GM12878 (cell line): ENCODE results near the gene EEPD1. TPM values are rescaled to one million over a fixed set of nuclear protein-coding genes. Genes with fewer than 3 reads are reported as not detected.

Experiments
- ATAC-seq: fragments of 200-7000 bp; cut with Tn5 transposase; 3 replicates; pipeline ENCODE4 v1.9.1; 2020; ENCODE audit warnings: mild to moderate bottlenecking, moderate library complexity
- BruUV-seq: library from RNA; stranded (reverse); fragments of 400-500 nt; replicated peaks from 2 replicates; lab custom pipeline; 2021; lab: Mats Ljungman, UMichigan
- CTCF ChIA-PET: fragments of 300-600 bp; sonication (Branson Sonifier 250); formaldehyde crosslinking; extraction: SDS; loops from one replicate; lab custom pipeline; 2021; ENCODE audit warnings: inconsistent platforms; lab: Yijun Ruan, JAX
- POLR2A ChIA-PET: fragments of 350-600 bp; formaldehyde crosslinking; extraction: SDS; loops from one replicate; lab custom pipeline; 2021; ENCODE audit warnings: inconsistent platforms; lab: Charles Lee
- RAD21 ChIA-PET: fragments of 300-600 bp; sonication (Branson Sonifier 250); formaldehyde crosslinking; loops from one replicate; lab custom pipeline; 2023; ENCODE audit warnings: antibody characterized with exemption; ENCODE audit not compliant: unreplicated experiment; lab: Charles Lee
- SMC1A ChIA-PET: fragments of 300-600 bp; sonication (Branson Sonifier 250); formaldehyde crosslinking; loops from one replicate; lab custom pipeline; 2023; ENCODE audit not compliant: unreplicated experiment, uncharacterized antibody; lab: Charles Lee
- DNase-seq: peaks from one replicate; pipeline ENCODE4 v3.0.0-alpha.2; 2011; ENCODE audit warnings: low read depth, low spot score
- FAIRE-seq: peaks from 3 replicates; lab custom pipeline; 2011; peaks lifted over from hg19 to GRCh38; lab: Jason Lieb, UNC
- H2AFZ ChIP-seq: 2 replicates; pipeline ENCODE4 v1.6.0; 2011; ENCODE audit warnings: low read depth, low read length, control low read depth; ENCODE audit not compliant: control insufficient read depth
- H3K27ac ChIP-seq: 2 replicates; pipeline ENCODE4 v1.5.1; 2011; ENCODE audit warnings: control low read depth; ENCODE audit not compliant: control insufficient read depth, insufficient read depth
- H3K27me3 ChIP-seq, 2 experiments: replicated peaks in 1 of 2; 2 replicates each; pipeline versions ENCODE4 v1.6.0 to v1.6.1; 2011; ENCODE audit warnings: low read length in 1 of 2; ENCODE audit not compliant: control insufficient read depth in 2 of 2, insufficient read depth in 2 of 2
- H3K36me3 ChIP-seq, 2 experiments: 2 replicates each; pipeline ENCODE4 v1.5.1; 2011; ENCODE audit warnings: low read length in 1 of 2; ENCODE audit not compliant: control insufficient read depth in 2 of 2, insufficient read depth in 2 of 2
- H3K4me1 ChIP-seq: 2 replicates; pipeline ENCODE4 v1.6.1; 2011; ENCODE audit warnings: mild to moderate bottlenecking, low read length, moderate library complexity, mixed read lengths; ENCODE audit not compliant: control insufficient read depth, insufficient read depth
- H3K4me2 ChIP-seq: 2 replicates; pipeline ENCODE4 v1.6.0; 2011; ENCODE audit warnings: control low read depth; ENCODE audit not compliant: control insufficient read depth, insufficient read depth
- H3K4me3 ChIP-seq: fragments of 200-600 bp; sonication (generic); 2 replicates; pipeline ENCODE4 v1.5.1; 2016
- H3K79me2 ChIP-seq: 2 replicates; pipeline ENCODE4 v1.6.0; 2011; ENCODE audit warnings: low read length; ENCODE audit not compliant: control insufficient read depth, insufficient read depth
- H3K9ac ChIP-seq: 2 replicates; pipeline ENCODE4 v1.8.0; 2011; ENCODE audit warnings: low read length, control low read depth, mixed read lengths; ENCODE audit not compliant: control insufficient read depth, insufficient read depth
- H3K9me3 ChIP-seq: replicated peaks from 3 replicates; pipeline ENCODE4 v1.5.1; 2011; ENCODE audit warnings: mild to moderate bottlenecking, low read length; ENCODE audit not compliant: control insufficient read depth, insufficient read depth
- H4K20me1 ChIP-seq: 2 replicates; pipeline ENCODE4 v1.6.0; 2011; ENCODE audit not compliant: control insufficient read depth, insufficient read depth
- ASH2L ChIP-seq: fragments of 300-600, 200-600 bp; sonication (generic); IDR thresholded peaks from 2 replicates; pipeline ENCODE4 v1.6.1; 2017; ENCODE audit warnings: low read depth, mild to moderate bottlenecking, borderline replicate concordance
- BCLAF1 ChIP-seq: fragments of 450-650 bp; IDR thresholded peaks from 2 replicates; pipeline ENCODE4 v1.6.1; 2017; ENCODE audit warnings: antibody characterized with exemption, mild to moderate bottlenecking, moderate library complexity
- BHLHE40 ChIP-seq, 2 experiments: fragments of 450-650 bp in 1 of 2; IDR thresholded peaks; 2 replicates each; pipeline ENCODE4 v1.6.1; 2011 to 2017; ENCODE audit warnings: low read depth in 2 of 2, borderline replicate concordance in 1 of 2, improper control_type of control experiment in 1 of 2, low read length in 1 of 2, mild to moderate bottlenecking in 1 of 2
- CBX3 ChIP-seq: fragments of 200-600 bp; sonication (generic); IDR thresholded peaks from 2 replicates; pipeline ENCODE4 v1.6.1; 2016; ENCODE audit warnings: low read depth, borderline replicate concordance
- CHD2 ChIP-seq: IDR thresholded peaks from 2 replicates; pipeline ENCODE4 v1.6.1; 2011; ENCODE audit warnings: low read depth, low read length, improper control_type of control experiment, borderline replicate concordance
- ESRRA ChIP-seq: IDR thresholded peaks from 2 replicates; pipeline ENCODE4 v1.6.1; 2012; ENCODE audit warnings: mild to moderate bottlenecking, low read length, improper control_type of control experiment
- HDAC6 ChIP-seq: fragments of 200-600 bp; sonication (generic); IDR thresholded peaks from one replicate; pipeline ENCODE4 v1.8.0; 2017; ENCODE audit warnings: antibody characterized with exemption; ENCODE audit not compliant: unreplicated experiment
- IKZF2 ChIP-seq, 2 experiments: fragments of 450-650 bp; IDR thresholded peaks; 2 replicates each; pipeline ENCODE4 v1.6.1; 2017; ENCODE audit warnings: mild to moderate bottlenecking in 2 of 2, moderate library complexity in 2 of 2
- IRF5 ChIP-seq: fragments of 450-650 bp; IDR thresholded peaks from 2 replicates; pipeline ENCODE4 v1.6.1; 2017; ENCODE audit warnings: borderline replicate concordance
- MTA3 ChIP-seq: IDR thresholded peaks from 2 replicates; pipeline ENCODE4 v1.6.1; 2012; ENCODE audit warnings: low read length, inconsistent platforms, borderline replicate concordance
- MYB ChIP-seq: fragments of 150-350 bp; IDR thresholded peaks from 2 replicates; pipeline ENCODE4 v1.6.1; 2014; ENCODE audit warnings: mild to moderate bottlenecking, low read depth, low read length, borderline replicate concordance
- NFXL1 ChIP-seq: fragments of 450-650 bp; IDR thresholded peaks from 2 replicates; pipeline ENCODE4 v1.6.1; 2017; ENCODE audit warnings: antibody characterized with exemption, mild to moderate bottlenecking, borderline replicate concordance
- STAT3 ChIP-seq: IDR thresholded peaks from 2 replicates; pipeline ENCODE4 v1.6.1; 2011; ENCODE audit warnings: low read depth, low read length, improper control_type of control experiment
- SUPT20H ChIP-seq: IDR thresholded peaks from 2 replicates; pipeline ENCODE4 v1.6.1; 2011; ENCODE audit warnings: low read depth, mild to moderate bottlenecking, low read length, moderate library complexity, borderline replicate concordance; ENCODE audit not compliant: control insufficient read depth
- ZNF207 ChIP-seq: fragments of 450-650 bp; IDR thresholded peaks from 2 replicates; pipeline ENCODE4 v1.6.1; 2014; ENCODE audit warnings: antibody characterized with exemption, mild to moderate bottlenecking, borderline replicate concordance
- ZNF687 ChIP-seq: fragments of 450-650 bp; IDR thresholded peaks from 2 replicates; pipeline ENCODE4 v1.6.1; 2017; ENCODE audit warnings: mild to moderate bottlenecking, moderate library complexity
- WGBS: methylation state at CpG from one replicate; pipeline ENCODE4 v1.1.6; 2016; ENCODE audit warnings: low lambda C conversion rate; ENCODE audit not compliant: insufficient replicate concordance, insufficient coverage; ENCODE audit errors: missing lambda C conversion rate; 5-methylcytosine and 5-hydroxymethylcytosine counted together
- in situ Hi-C: fragments of 300-500 bp; cut with MboI; formaldehyde crosslinking; loops from 9 replicates; pipeline ENCODE4 v1.14.3; 2018; ENCODE audit warnings: mixed read lengths
- intact Hi-C: fragments of 100-400 bp; cut with micrococcal nuclease; formaldehyde crosslinking; loops from one replicate; pipeline ENCODE4 v1.14.2; 2022; ENCODE audit not compliant: unreplicated experiment
- polyA plus RNA-seq, 11 experiments: library from polyadenylated mRNA; depleted of rRNA in 4 of 11; unstranded in 6 of 11; stranded (reverse) in 5 of 11; fragments of >200 nt; fragmentation: Nextera tagmentation in 4 of 11; fragmentation: Illumina TruSeq in 1 of 11; extraction: Ambion mirVana in 4 of 11; extraction: Trizol in 1 of 11; gene quantifications; 1 replicate in 1 of 11; 2 replicates in 10 of 11; pipeline versions ENCODE4 v1.2.1 to v1.2.3, GENCODE V29; 2011 to 2016; ENCODE audit warnings: inconsistent platforms in 2 of 11, missing spikeins in 2 of 11, low read depth in 1 of 11
- total RNA-seq, 4 experiments: library from RNA; depleted of rRNA in 3 of 4; stranded (reverse); fragments of >200 nt in 3 of 4; fragmentation: Illumina TruSeq in 1 of 4; extraction: Trizol in 1 of 4; gene quantifications; 2 replicates each; pipeline versions ENCODE4 v1.2.1 to v1.2.3, GENCODE V29; 2013 to 2021

EEPD1 gene
- total and polyA plus RNA-seq, 10 of the 15 experiments (the other 5 are each of a cell fraction or from before 2014, with no cell fraction given) = 0.24 to 2.8 (median 0.86) TPM; not detected in 1

DNA sequence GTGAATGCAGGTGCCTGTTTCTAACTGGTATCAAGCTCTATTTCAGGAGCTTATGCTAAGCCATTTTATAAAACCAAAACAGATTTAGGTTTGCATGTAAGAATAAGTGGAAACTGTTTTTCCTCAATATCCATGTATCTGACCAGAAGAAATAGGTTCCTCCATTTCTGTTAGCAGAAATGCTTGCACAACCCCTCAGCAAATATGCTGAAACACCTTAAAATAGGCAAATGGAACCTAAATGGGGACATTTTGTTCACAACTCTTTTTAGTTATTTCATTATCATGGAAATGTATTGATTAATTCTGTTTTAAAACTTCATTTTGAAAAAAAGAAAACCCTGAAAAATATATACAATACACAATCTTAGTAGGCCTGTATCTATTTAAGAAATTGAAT, 8.9 kb upstream of the EEPD1 start (continued):
- TF ChIP-seq MTA3 = no peak
- no peak for TF ChIP-seq ASH2L
- no peak for TF ChIP-seq BHLHE40 (IDR thresholded peaks at IDR 0.05; ENCODE audit: borderline replicate concordance in 1 of 2, low read depth in 2 of 2, low read length in 1 of 2)
- TF ChIP-seq, all 136 proteins: peak for 0

- WGBS = 18% methylated on average over 1 of the region's 1 CpG
- no peak overlapping the region for H2AFZ ChIP-seq
- ChIA-PET RAD21 (no interaction called here), CTCF (no interaction called here), POLR2A (no interaction called here), SMC1A (no interaction called here)
- no peaks in the 10 kb centered on the region for H3K36me3 ChIP-seq
- intact Hi-C loops = no loop called here
- H3K4me3 ChIP-seq = no peak overlapping the region
- ATAC-seq (no peak), FAIRE-seq (no peak), DNase-seq (no peak)
- H3K4me1 ChIP-seq = no peaks in the 10 kb centered on the region
- in situ Hi-C loops = no loop called here
- H3K27ac ChIP-seq = no peak overlapping the region
- no peak overlapping the region for H3K9ac ChIP-seq
- no peaks in the 10 kb centered on the region; the same call in 2 of the 3 replicates for H3K9me3 ChIP-seq
- H3K27me3 ChIP-seq = no peaks in the 10 kb centered on the region; a peak in 1 of 4 replicates
- H4K20me1 ChIP-seq = no peaks in the 10 kb centered on the region
- no TSS peak for BruUV-seq
- no peak overlapping the region for H3K4me2 ChIP-seq
- H3K79me2 ChIP-seq = no peaks in the 10 kb centered on the region
- TF ChIP-seq ESRRA (no peak), HDAC6 (no peak), IKZF2 (IDR thresholded peaks at IDR 0.05) (no peak), IRF5 (no peak), CBX3 (no peak), BCLAF1 (no peak), MYB (no peak), STAT3 (no peak), ZNF207 (no peak), SUPT20H (no peak), CHD2 (no peak), NFXL1 (no peak), ZNF687 (no peak)
Observed at GRCh38 chr7:36145686-36146085, 7.4 kb upstream of the EEPD1 start.
